ENCODE data around the gene LZTFL1.

- no peak for TF ChIP-seq CTCF (IDR thresholded peaks at IDR 0.05)
- TF ChIP-seq POLR2A (IDR thresholded peaks at IDR 0.05; ENCODE audit: low read depth): no peak
- TF ChIP-seq POLR2AphosphoS5 (IDR thresholded peaks at IDR 0.05): no peak
Observed at GRCh38 chr3:45858809-45859543, 17.1 kb upstream of the LZTFL1 start.
